Karpas-422 (cell line): Measurements from ENCODE around the gene FAF2. TPM values are rescaled to one million over a fixed set of nuclear protein-coding genes. Genes with fewer than 3 reads are reported as not detected.
A peak's percentile ranks its signal among the peaks of the same experiment; 100 is the strongest.
"Not testable (repeated sequence)": the region's sequence is repeated elsewhere in the genome, so short reads cannot be mapped to it uniquely, and the experiment has no call there.

Experiments
- DNase-seq: peaks from one replicate; pipeline ENCODE4 v3.0.0-alpha.2; 2015
- H2AFZ ChIP-seq: fragments of 200-600 bp; sonication (generic); 2 replicates; pipeline ENCODE4 v1.6.1; 2014; ENCODE audit warnings: antibody characterized with exemption, low read length, mixed read lengths
- H3K27ac ChIP-seq: fragments of 200-600 bp; sonication (generic); 2 replicates; pipeline ENCODE4 v1.5.1; 2014; ENCODE audit warnings: mild to moderate bottlenecking, low read length, moderate library complexity
- H3K27me3 ChIP-seq: fragments of 200-600 bp; sonication (generic); 2 replicates; pipeline ENCODE4 v1.6.1; 2014; ENCODE audit warnings: low read length, mixed read lengths
- H3K36me3 ChIP-seq: fragments of 200-600 bp; sonication (generic); 2 replicates; pipeline ENCODE4 v1.6.1; 2014; ENCODE audit warnings: low read length, mixed read lengths; ENCODE audit not compliant: insufficient read depth
- H3K4me1 ChIP-seq: fragments of 200-600 bp; sonication (generic); 2 replicates; pipeline ENCODE4 v1.6.1; 2014; ENCODE audit warnings: mild to moderate bottlenecking, low read length, mixed read lengths
- H3K4me2 ChIP-seq: fragments of 200-600 bp; sonication (generic); 2 replicates; pipeline ENCODE4 v1.6.1; 2014; ENCODE audit warnings: low read length, low read depth, mild to moderate bottlenecking; ENCODE audit not compliant: poor library complexity, severe bottlenecking
- H3K4me3 ChIP-seq: fragments of 200-600 bp; sonication (generic); 2 replicates; pipeline ENCODE4 v1.5.1; 2014; ENCODE audit warnings: mild to moderate bottlenecking, antibody characterized with exemption, low read length, mixed read lengths
- H3K79me2 ChIP-seq: fragments of 200-600 bp; sonication (generic); 2 replicates; pipeline ENCODE4 v1.6.1; 2014; ENCODE audit warnings: mild to moderate bottlenecking, low read length, mixed read lengths
- H3K9ac ChIP-seq: fragments of 200-600 bp; sonication (generic); 2 replicates; pipeline ENCODE4 v1.6.0; 2014; ENCODE audit warnings: low read length
- H3K9me2 ChIP-seq: fragments of 200-600 bp; sonication (generic), shearing (Covaris generic); replicated peaks from 2 replicates; pipeline ENCODE4 v1.6.0; 2014; ENCODE audit warnings: mild to moderate bottlenecking, low read length, moderate library complexity; ENCODE audit not compliant: insufficient read depth
- H3K9me3 ChIP-seq: fragments of 300-700, 200-600 bp; sonication (generic); 2 replicates; pipeline ENCODE4 v1.6.1; 2014; ENCODE audit warnings: low read length, mixed read lengths
- H4K20me1 ChIP-seq: fragments of 200-600 bp; sonication (generic); 2 replicates; pipeline ENCODE4 v1.6.1; 2014; ENCODE audit warnings: mild to moderate bottlenecking, antibody characterized with exemption, low read length, low read depth; ENCODE audit not compliant: insufficient read depth
- total RNA-seq: library from RNA; depleted of rRNA; stranded (reverse); fragments of >200 nt; shearing (Covaris generic); gene quantifications from 2 replicates; pipeline ENCODE4 v1.2.3, GENCODE V29; 2014; ENCODE audit warnings: low replicate concordance

The FAF2 gene
- total RNA-seq, 1 experiment from 2014 or later: 37.5 TPM

- peaks cover 17% of the 10 kb centered on the region for H3K36me3 ChIP-seq
- H3K9me3 ChIP-seq: no peaks in the 10 kb centered on the region
- H4K20me1 ChIP-seq: no peaks in the 10 kb centered on the region; the same call in 1 of the 2 replicates
- no peaks in the 10 kb centered on the region for H3K9me2 ChIP-seq
- H3K4me3 ChIP-seq: no peak overlapping the region
- no peak overlapping the region for H2AFZ ChIP-seq
- no peak overlapping the region for H3K9ac ChIP-seq
- no peaks in the 10 kb centered on the region for H3K4me1 ChIP-seq
- no peak overlapping the region for H3K27ac ChIP-seq
- no peaks in the 10 kb centered on the region for H3K27me3 ChIP-seq
- peaks cover 87% of the 10 kb centered on the region for H3K79me2 ChIP-seq
- no peak overlapping the region for H3K4me2 ChIP-seq
- DNase-seq: no peak
These were observed 25.3 kb downstream of the FAF2 start for GRCh38 chr5:176473335-176474006.

DNA sequence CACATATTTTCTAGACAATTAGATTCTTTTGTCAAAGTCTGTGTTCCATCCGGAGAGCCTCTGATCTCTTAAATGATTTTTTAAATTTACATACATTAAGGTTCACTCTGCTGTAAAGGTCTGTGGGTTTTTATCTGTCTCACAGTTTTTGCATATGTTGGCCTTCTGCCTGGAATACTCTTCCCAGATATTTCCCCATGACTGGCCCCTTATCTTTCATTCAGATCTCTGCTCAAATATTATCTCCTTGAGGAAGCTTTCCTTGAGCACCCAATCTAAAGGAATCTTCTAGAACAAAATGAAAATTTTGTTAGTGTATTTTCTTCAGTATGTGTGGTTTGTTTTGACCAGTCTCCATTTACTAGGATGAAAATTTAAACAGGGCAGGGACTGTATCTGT lies 26.3 kb downstream of the FAF2 start:
- Histone ChIP-seq H3K4me2 (no peak overlapping the region), H3K4me1 (no peaks in the 10 kb centered on the region), H3K4me3 (no peak overlapping the region), H2AFZ (no peak overlapping the region), H4K20me1 (no peaks in the 10 kb centered on the region; the same call in 1 of the 2 replicates), H3K9ac (no peak overlapping the region), H3K9me2 (no peaks in the 10 kb centered on the region), H3K36me3 (peaks cover 24% of the 10 kb centered on the region), H3K9me3 (no peaks in the 10 kb centered on the region), H3K27ac (no peak overlapping the region), H3K27me3 (no peaks in the 10 kb centered on the region), H3K79me2 (peaks cover 86% of the 10 kb centered on the region)
- DNase-seq: no peak

DNA sequence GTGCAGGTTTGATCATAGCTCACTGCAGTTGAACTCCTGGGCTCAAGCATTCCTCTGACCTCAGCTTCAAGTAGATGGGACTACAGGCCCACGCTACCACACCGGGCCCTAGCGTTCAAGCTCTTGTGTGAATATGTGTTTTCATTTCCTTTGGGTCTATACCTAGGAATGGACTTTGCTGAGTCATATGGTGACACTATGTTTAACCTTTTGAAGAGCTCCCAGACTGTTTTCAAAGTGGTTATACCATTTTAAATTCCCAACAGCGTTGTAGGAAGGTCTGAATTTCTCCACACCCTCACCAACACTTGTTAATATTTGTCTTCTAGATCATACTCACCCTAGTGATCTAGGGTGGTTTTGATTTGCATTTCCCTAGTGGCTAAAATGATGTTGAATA lies 33.5 kb downstream of the FAF2 start:
- peak; percentile 63 for DNase-seq
- H3K4me1 ChIP-seq: peaks cover 10% of the 10 kb centered on the region; the same call in 1 of the 2 replicates
- no peaks in the 10 kb centered on the region for H4K20me1 ChIP-seq
- H3K4me3 ChIP-seq: no peak overlapping the region
- peaks cover 30% of the 10 kb centered on the region for H3K36me3 ChIP-seq
- H3K9me2 ChIP-seq: no peaks in the 10 kb centered on the region
- no peaks in the 10 kb centered on the region for H3K27me3 ChIP-seq
- H3K27ac ChIP-seq: no peak overlapping the region
- H3K9me3 ChIP-seq: no peaks in the 10 kb centered on the region
- H3K9ac ChIP-seq: no peak overlapping the region
- H3K4me2 ChIP-seq: no peak overlapping the region
- no peak overlapping the region for H2AFZ ChIP-seq
- H3K79me2 ChIP-seq: peaks cover 69% of the 10 kb centered on the region

DNA sequence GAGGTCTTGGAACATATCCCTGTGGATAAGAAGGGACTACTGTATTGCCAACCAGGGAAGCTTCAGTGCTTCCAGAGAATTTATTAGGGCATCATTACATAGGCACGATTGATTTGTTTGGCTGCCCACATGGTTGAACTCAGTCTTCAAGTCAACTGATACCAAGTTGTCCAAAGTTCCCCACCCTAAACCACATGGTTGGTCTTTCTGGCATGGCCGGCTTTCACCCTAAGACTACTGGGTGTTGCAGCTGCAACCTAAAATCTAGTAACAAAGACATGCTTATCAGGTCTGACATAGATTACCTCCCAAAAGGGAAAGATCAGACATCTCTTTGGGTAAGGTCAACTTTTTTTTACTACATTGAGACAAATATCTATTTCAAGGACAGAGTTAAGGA lies 37.0 kb downstream of the FAF2 start:
- Histone ChIP-seq H3K9me3 (no peaks in the 10 kb centered on the region), H3K4me1 (peaks cover 10% of the 10 kb centered on the region; the same call in 1 of the 2 replicates), H3K27me3 (no peaks in the 10 kb centered on the region), H2AFZ (no peak overlapping the region), H3K9me2 (no peaks in the 10 kb centered on the region), H3K79me2 (peaks cover 60% of the 10 kb centered on the region), H3K27ac (no peak overlapping the region), H3K9ac (no peak overlapping the region), H3K4me3 (no peak overlapping the region), H3K4me2 (no peak overlapping the region), H4K20me1 (no peaks in the 10 kb centered on the region), H3K36me3 (peaks cover 17% of the 10 kb centered on the region)
- DNase-seq: no peak

DNA sequence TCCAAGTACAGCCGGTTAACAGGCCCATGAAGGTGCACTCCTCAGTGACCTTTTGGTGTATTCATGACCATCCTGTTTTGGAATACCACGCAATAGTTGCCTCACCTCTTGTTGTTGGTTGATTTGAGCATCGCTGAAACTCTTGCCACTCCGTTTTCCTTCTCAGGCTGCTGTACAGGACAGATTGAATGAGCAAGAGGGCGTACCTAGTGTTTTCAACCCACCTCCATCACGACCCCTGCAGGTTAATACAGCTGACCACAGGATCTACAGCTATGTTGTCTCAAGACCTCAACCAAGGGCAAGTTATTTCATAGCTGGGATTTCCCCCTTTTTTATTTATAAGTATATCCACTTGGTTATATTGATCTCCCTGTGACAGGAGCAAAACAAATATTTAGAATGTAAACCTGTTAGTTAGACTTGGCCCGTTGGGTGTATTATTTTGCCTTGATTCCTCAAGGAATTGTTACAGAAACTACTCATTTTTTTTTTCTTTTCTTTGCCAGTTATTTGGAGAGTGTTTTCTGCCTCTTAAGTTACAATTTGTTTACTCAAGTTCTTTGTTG lies 38.1 kb downstream of the FAF2 start:
- H3K4me2 ChIP-seq: no peak overlapping the region
- H2AFZ ChIP-seq: no peak overlapping the region
- no peaks in the 10 kb centered on the region for H3K9me2 ChIP-seq
- no peaks in the 10 kb centered on the region for H3K9me3 ChIP-seq
- H4K20me1 ChIP-seq: no peaks in the 10 kb centered on the region
- H3K27me3 ChIP-seq: no peaks in the 10 kb centered on the region
- H3K27ac ChIP-seq: no peak overlapping the region
- DNase-seq: no peak
- H3K9ac ChIP-seq: no peak overlapping the region
- H3K4me3 ChIP-seq: no peak overlapping the region
- peaks cover 10% of the 10 kb centered on the region; the same call in 1 of the 2 replicates for H3K4me1 ChIP-seq
- H3K79me2 ChIP-seq: peaks cover 56% of the 10 kb centered on the region
- H3K36me3 ChIP-seq: peaks cover 18% of the 10 kb centered on the region

DNA sequence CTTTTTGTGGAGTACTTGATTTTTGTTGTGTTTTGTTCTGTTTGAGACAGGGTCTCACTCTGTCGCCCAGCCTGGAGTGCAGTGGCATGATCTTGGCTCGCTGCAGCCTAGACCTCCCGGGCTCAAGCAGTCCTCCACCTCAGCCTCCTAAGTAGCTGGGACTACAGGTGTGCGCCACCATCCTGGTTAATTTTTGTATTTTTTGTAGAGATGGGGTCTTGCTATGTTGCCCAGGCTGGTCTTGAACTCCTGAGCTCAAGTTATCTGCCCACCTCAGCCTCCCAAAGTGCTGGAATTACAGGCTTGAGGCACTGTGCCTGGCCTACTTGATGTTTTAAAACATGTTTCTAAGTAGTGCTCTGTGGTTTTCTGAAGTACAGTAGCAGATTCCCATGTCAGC lies 39.0 kb downstream of the FAF2 start:
- not testable (repeated sequence) for H3K4me1 ChIP-seq, H3K9ac ChIP-seq, DNase-seq, H3K27ac ChIP-seq, H3K4me3 ChIP-seq, H3K27me3 ChIP-seq, H3K4me2 ChIP-seq, H2AFZ ChIP-seq, H3K9me2 ChIP-seq, H4K20me1 ChIP-seq, H3K9me3 ChIP-seq
- peaks cover 19% of the 10 kb centered on the region; the same call in 1 of the 2 replicates for H3K36me3 ChIP-seq
- H3K79me2 ChIP-seq: peaks cover 49% of the 10 kb centered on the region

GRCh38 chr5:176489077-176489476 lies 40.9 kb downstream of the FAF2 start:
- H3K79me2 ChIP-seq: peaks cover 35% of the 10 kb centered on the region
- peaks cover 35% of the 10 kb centered on the region; the same call in 1 of the 2 replicates for H3K36me3 ChIP-seq

GRCh38 chr5:176490301-176490700 lies 42.1 kb downstream of the FAF2 start:
- Histone ChIP-seq H3K4me1 (no peaks in the 10 kb centered on the region), H2AFZ (no peak overlapping the region), H3K4me3 (no peak overlapping the region), H3K9ac (no peak overlapping the region), H3K27ac (no peak overlapping the region), H3K9me2 (no peaks in the 10 kb centered on the region), H4K20me1 (no peaks in the 10 kb centered on the region), H3K36me3 (peaks cover 42% of the 10 kb centered on the region; the same call in 1 of the 2 replicates), H3K9me3 (no peaks in the 10 kb centered on the region), H3K4me2 (no peak overlapping the region), H3K79me2 (peaks cover 26% of the 10 kb centered on the region), H3K27me3 (no peaks in the 10 kb centered on the region)
- no peak for DNase-seq

More at GRCh38 chr5:176489077-176489476, 40.9 kb downstream of the FAF2 start:
- no peak overlapping the region for H2AFZ ChIP-seq
- no peaks in the 10 kb centered on the region for H4K20me1 ChIP-seq
- H3K4me2 ChIP-seq: no peak overlapping the region
- no peaks in the 10 kb centered on the region for H3K9me2 ChIP-seq
- H3K27ac ChIP-seq: no peak overlapping the region
- H3K9me3 ChIP-seq: no peaks in the 10 kb centered on the region
- H3K27me3 ChIP-seq: no peaks in the 10 kb centered on the region
- no peak overlapping the region for H3K9ac ChIP-seq
- H3K4me1 ChIP-seq: no peaks in the 10 kb centered on the region
- DNase-seq: no peak
- H3K4me3 ChIP-seq: no peak overlapping the region
